Astrocyte (in vitro differentiated cells and primary cell): Measurements from ENCODE around the gene NAALADL1.

Experiments used
- CTCF ChIP-seq: IDR thresholded peaks from 2 replicates; pipeline ENCODE4 v1.5.1; 2011; ENCODE audit warnings: low read depth, mild to moderate bottlenecking, inconsistent platforms, low read length, moderate library complexity; ENCODE audit not compliant: insufficient read depth
- EZH2 ChIP-seq: IDR thresholded peaks from 2 replicates; pipeline ENCODE4 v1.6.1; 2012; ENCODE audit warnings: mild to moderate bottlenecking, low read length, inconsistent platforms; ENCODE audit not compliant: insufficient read depth

- TF ChIP-seq CTCF = no peak
- TF ChIP-seq EZH2 = no peak
Measured at GRCh38 chr11:65021003-65021402, 37.4 kb downstream of the NAALADL1 start.
